ENCODE data around the gene CAPG. TPM values are rescaled to one million over a fixed set of nuclear protein-coding genes. Genes with fewer than 3 reads are reported as not detected.
A peak's percentile ranks its signal among the peaks of the same experiment; 100 is the strongest.
"Not testable (repeated sequence)": the region's sequence is repeated elsewhere in the genome, so short reads cannot be mapped to it uniquely, and the experiment has no call there.

CAPG gene
- total and polyA plus RNA-seq, 12 donors: 0.83 to 30.4 (median 6.3) TPM

DNA sequence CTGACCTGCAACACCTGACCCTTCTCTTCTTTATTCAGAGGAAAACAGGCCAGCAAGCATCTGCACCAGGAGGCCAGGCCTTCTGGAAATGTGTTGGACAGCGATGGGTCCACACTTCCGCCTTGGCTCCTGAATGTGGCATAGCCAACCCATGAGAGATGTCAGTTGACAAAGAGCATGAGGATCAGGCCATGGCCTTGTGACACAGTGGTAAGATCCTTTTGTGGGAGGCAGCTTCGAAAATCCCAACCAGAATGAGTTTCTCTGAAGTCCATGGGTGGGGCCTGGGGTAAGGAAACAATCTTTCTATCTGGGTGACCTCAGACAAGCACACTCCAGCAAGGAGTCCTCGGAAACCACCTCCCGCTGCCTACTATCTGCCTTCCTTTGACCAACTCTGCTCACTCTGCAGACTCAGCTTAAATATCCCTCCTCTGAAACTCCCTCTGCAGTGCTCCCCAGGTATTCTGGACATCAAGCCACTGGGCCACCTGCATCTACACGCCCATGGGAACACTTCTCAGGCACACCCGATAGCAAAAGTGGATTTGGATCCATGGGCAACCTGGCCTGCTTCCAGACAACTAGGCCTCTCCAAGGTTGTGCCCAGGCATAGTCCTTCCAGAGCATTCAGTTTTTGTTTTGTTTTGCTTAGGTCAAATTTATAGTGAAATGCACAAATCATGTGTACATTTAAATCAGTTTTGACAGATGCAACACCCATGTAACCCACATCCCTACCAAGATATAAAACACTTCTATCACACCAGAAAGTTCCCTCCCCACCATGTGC, 4.8 kb upstream of the CAPG start:
- ATAC-seq: no peak
- Histone ChIP-seq H3K4me3 (no peak overlapping the region), H3K27ac (no peak overlapping the region), H3K36me3 (no peaks in the 10 kb centered on the region), H3K4me1 (peaks cover 10 to 57% (median 29%) of the 10 kb centered on the region in 9 donors), H3K27me3 (peaks cover 0 to 23% (median 9%) of the 10 kb centered on the region in 7 donors), H3K9me3 (no peaks in the 10 kb centered on the region)
- no peak for DNase-seq
- intact Hi-C loops (cut with DNase I): no loop called here
- WGBS, 2 donors: 91 to 93% methylated on average over 7 of the region's 7 CpGs
- TF ChIP-seq, protein P1, sequence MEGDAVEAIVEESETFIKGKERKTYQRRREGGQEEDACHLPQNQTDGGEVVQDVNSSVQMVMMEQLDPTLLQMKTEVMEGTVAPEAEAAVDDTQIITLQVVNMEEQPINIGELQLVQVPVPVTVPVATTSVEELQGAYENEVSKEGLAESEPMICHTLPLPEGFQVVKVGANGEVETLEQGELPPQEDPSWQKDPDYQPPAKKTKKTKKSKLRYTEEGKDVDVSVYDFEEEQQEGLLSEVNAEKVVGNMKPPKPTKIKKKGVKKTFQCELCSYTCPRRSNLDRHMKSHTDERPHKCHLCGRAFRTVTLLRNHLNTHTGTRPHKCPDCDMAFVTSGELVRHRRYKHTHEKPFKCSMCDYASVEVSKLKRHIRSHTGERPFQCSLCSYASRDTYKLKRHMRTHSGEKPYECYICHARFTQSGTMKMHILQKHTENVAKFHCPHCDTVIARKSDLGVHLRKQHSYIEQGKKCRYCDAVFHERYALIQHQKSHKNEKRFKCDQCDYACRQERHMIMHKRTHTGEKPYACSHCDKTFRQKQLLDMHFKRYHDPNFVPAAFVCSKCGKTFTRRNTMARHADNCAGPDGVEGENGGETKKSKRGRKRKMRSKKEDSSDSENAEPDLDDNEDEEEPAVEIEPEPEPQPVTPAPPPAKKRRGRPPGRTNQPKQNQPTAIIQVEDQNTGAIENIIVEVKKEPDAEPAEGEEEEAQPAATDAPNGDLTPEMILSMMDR (IDR thresholded peaks at IDR 0.05): no peak

DNA sequence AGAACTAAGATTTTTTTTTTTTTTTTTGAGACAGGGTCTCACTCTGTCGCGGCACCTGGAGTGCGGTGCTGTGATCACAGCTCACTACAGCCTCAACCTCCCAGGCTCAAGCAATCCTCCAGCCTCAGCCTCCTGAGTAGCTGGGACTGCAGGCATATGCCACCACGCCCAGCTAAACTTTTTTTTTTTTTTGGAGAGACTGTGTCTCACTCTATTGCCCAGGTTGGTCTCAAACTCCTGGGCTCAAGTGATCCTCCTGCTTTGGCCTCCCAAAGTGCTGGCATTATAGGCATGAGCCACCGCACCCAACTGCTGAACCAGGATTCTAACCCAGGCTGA, 4.2 kb upstream of the CAPG start:
- not testable (repeated sequence) for ATAC-seq, H3K4me3 ChIP-seq

DNA sequence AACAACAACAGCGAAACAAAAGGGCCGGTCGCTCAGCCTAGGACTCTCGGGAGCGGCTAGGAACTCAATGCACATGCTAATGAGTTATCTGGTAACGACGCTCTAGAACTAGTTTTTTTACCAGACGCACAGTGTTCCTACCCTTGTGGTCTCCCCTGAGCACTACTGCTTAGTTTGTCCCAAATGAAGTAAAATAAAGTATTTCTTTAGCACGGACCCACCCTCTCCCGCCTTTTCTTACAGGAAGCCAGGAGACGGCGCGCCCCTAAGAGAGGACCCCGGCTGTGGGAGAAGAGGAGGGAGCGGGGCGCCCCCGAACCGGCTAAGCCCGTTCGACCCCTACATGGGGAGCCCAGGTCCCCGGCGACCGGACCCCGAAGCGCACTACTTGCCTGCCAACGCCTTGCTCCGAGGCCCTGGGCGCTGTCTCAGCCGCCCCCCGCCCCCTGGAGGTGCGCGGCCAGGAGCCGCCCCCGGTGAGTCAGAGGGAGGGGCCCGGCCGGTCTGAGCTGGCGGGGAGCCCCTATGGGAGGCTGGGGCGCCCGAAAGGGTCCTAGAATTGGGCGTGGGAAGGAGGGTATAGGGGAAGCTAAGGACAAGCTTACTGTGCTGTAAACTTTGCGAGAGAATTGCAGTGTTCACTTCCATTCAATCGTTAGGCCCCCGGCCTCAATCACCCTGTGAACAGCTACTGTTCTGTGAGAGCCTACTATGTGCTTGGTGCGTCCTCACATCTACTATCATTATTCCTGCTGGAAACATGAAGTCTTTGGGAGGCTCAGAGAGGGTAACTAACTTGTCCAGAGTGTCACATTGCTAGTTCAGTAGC, 3.6 kb upstream of the CAPG start:
- intact Hi-C loops (cut with DNase I): no loop called here
- Histone ChIP-seq H3K9me3 (no peaks in the 10 kb centered on the region), H3K4me1 (peaks cover 4 to 58% (median 21%) of the 10 kb centered on the region in 9 donors), H3K4me3 (peak overlapping the region in 9 of 10 donors; percentile 33 to 57 (median 49)), H3K36me3 (no peaks in the 10 kb centered on the region), H3K27ac (peak overlapping the region in 1 of 10 donors; percentile 9), H3K27me3 (peaks cover 0 to 23% (median 9%) of the 10 kb centered on the region in 7 donors)
- TF ChIP-seq, protein P1 (IDR thresholded peaks at IDR 0.05): no peak
- no peak for DNase-seq
- WGBS, 2 donors: 6 to 8% methylated on average over 44 of the region's 44 CpGs
- peak in 5 of 8 donors; percentile 10 to 46 (median 31) for ATAC-seq

More for the DNA sequence above, 4.2 kb upstream of the CAPG start:
- H3K9me3 ChIP-seq; H3K27ac ChIP-seq; DNase-seq; H3K36me3 ChIP-seq; intact Hi-C loops (cut with DNase I): not testable (repeated sequence)
- 92% methylated on average over 5 of the region's 5 CpGs for WGBS, 2 donors
- Histone ChIP-seq H3K27me3 (peaks cover 0 to 23% (median 9%) of the 10 kb centered on the region in 7 donors), H3K4me1 (peaks cover 9 to 58% (median 24%) of the 10 kb centered on the region in 9 donors)

DNA sequence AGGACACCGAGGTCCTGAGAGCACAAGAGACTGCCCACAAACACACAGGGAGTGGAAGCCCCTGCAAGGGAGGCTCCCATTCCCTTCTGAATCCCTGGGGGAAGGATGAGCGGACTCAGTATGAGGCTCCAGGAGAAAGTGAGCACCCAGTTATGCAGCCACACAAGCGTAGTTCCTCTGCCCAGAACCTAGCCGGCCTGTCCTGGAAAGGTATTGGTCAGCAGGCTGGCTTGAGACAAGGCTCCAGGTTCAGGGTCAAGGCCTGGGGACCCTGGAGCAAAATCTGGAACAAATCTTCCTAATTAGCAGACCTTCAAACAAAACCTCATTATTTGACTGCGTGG, 1.2 kb upstream of the CAPG start:
- Histone ChIP-seq H3K4me3 (no peak overlapping the region), H3K4me1 (peaks cover 0 to 70% (median 15%) of the 10 kb centered on the region in 9 donors), H3K36me3 (no peaks in the 10 kb centered on the region), H3K27me3 (peaks cover 0 to 23% (median 9%) of the 10 kb centered on the region in 7 donors), H3K27ac (no peak overlapping the region), H3K9me3 (no peaks in the 10 kb centered on the region)
- TF ChIP-seq, protein P1 (IDR thresholded peaks at IDR 0.05): no peak
- ATAC-seq: no peak
- intact Hi-C loops (cut with DNase I): no loop called here
- 94 to 95% methylated on average over 5 of the region's 5 CpGs for WGBS, 2 donors
- no peak for DNase-seq
